ENCODE data around the gene HERC6. TPM values are rescaled to one million over a fixed set of nuclear protein-coding genes. Genes with fewer than 3 reads are reported as not detected.

HERC6 gene
- total RNA-seq, 1 donor from 2014 or later, result 14.5 TPM

DNA sequence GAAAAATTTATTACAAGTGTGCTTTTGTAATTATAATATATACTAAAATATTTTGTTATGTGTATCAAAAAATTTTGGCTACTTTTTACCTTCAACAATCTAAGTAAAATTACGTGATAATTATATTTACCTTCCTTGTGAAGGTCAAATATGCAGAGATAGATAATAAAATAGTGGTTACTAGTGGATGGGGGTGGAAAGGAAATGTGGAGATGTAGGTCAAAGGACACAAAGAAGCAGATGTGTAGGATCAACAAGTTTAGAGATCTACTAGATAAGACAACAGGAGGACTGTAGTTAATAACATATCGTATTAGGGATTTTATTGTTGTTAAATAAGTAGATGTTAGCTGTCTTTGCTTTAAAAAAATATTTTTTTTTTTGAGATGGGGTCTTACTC, 99.6 kb downstream of the HERC6 start:
- H3K9me3 ChIP-seq, result no peaks in the 10 kb centered on the region
- no peak for DNase-seq (ENCODE audit: extremely low spot score in 2 of 2)
- intact Hi-C loops (cut with DNase I), result no loop called here
- H3K27ac ChIP-seq, result no peak overlapping the region
- no peak for TF ChIP-seq POLR2AphosphoS5 (IDR thresholded peaks at IDR 0.05; ENCODE audit: insufficient read depth in 1 of 2, low read depth in 1 of 2)
- TF ChIP-seq POLR2A (IDR thresholded peaks at IDR 0.05), result no peak
- TF ChIP-seq, protein P1, sequence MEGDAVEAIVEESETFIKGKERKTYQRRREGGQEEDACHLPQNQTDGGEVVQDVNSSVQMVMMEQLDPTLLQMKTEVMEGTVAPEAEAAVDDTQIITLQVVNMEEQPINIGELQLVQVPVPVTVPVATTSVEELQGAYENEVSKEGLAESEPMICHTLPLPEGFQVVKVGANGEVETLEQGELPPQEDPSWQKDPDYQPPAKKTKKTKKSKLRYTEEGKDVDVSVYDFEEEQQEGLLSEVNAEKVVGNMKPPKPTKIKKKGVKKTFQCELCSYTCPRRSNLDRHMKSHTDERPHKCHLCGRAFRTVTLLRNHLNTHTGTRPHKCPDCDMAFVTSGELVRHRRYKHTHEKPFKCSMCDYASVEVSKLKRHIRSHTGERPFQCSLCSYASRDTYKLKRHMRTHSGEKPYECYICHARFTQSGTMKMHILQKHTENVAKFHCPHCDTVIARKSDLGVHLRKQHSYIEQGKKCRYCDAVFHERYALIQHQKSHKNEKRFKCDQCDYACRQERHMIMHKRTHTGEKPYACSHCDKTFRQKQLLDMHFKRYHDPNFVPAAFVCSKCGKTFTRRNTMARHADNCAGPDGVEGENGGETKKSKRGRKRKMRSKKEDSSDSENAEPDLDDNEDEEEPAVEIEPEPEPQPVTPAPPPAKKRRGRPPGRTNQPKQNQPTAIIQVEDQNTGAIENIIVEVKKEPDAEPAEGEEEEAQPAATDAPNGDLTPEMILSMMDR (IDR thresholded peaks at IDR 0.05), result no peak
- peaks cover 0 to 3% of the 10 kb centered on the region in 2 donors for H3K36me3 ChIP-seq
- no peaks in the 10 kb centered on the region for H3K27me3 ChIP-seq
- no peak overlapping the region for H3K4me3 ChIP-seq
- H3K4me1 ChIP-seq, result no peaks in the 10 kb centered on the region

DNA sequence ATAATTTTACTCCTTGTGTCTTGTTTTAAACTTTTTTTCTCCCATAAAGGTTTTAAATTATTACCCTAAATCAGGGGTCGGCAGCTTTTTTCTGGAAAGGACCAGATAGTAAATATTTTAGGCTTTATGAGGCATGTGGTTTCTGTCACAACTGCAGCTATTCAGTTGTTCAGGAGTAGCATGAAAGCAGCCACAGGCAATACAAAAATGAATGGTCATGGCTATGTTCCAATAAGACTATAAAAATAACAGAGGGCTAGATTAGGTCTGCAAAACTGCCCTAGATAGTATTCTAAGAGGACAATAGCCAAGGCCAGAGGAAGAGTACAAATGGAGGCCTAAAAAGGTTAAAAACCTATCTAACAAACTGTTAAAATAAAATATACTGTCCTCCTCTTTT, 102.9 kb downstream of the HERC6 start:
- Histone ChIP-seq H3K36me3 (peaks cover 0 to 3% of the 10 kb centered on the region in 2 donors), H3K4me3 (no peak overlapping the region), H3K27me3 (no peaks in the 10 kb centered on the region), H3K4me1 (no peaks in the 10 kb centered on the region), H3K27ac (no peak overlapping the region), H3K9me3 (no peaks in the 10 kb centered on the region)
- TF ChIP-seq POLR2AphosphoS5 (IDR thresholded peaks at IDR 0.05; ENCODE audit: insufficient read depth in 1 of 2, low read depth in 1 of 2) (no peak), POLR2A (IDR thresholded peaks at IDR 0.05) (no peak)
- TF ChIP-seq, protein P1 (IDR thresholded peaks at IDR 0.05), result no peak
- DNase-seq (ENCODE audit: extremely low spot score in 2 of 2), result no peak
- intact Hi-C loops (cut with DNase I), result no loop called here

DNA sequence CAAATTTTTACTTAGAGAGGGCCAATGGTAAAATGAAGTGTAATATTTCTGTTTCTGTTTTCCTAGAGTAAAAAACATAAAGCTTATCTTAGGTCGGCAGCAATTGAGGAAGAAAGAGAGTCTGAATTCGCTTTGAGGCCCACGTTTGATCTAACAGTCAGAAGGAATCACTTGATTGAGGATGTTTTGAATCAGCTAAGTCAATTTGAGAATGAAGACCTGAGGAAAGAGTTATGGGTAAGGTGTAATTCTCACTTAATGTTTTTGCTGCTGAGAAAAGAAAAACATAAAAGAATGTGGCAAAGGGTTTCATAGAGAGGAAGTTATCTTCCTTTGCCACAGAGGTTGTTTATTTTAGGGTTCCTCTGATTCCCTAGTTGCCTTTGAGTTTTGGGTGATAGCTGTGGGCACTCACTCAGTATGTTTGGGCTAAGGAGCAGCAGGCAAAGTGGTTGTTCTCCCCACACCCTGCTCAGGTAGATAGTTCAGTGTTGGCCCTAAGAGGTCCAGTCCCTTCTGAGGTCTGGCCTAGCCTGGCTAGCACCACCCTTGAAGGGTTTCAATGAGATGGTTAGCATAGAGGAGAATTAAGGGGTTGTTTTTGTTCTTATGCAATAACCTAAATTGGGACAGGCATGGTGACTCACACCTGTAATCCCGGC, 110.6 kb downstream of the HERC6 start:
- Histone ChIP-seq H3K27ac (no peak overlapping the region), H3K36me3 (peaks cover 0 to 5% of the 10 kb centered on the region in 2 donors), H3K4me3 (no peak overlapping the region), H3K9me3 (no peaks in the 10 kb centered on the region), H3K4me1 (no peaks in the 10 kb centered on the region), H3K27me3 (no peaks in the 10 kb centered on the region)
- intact Hi-C loops (cut with DNase I), result no loop called here
- no peak for DNase-seq (ENCODE audit: extremely low spot score in 2 of 2)
- no peak for TF ChIP-seq POLR2AphosphoS5 (IDR thresholded peaks at IDR 0.05; ENCODE audit: insufficient read depth in 1 of 2, low read depth in 1 of 2)
- TF ChIP-seq POLR2A (IDR thresholded peaks at IDR 0.05), result no peak
- TF ChIP-seq, protein P1 (IDR thresholded peaks at IDR 0.05), result no peak

Small RNA genes lying within 50 kb of the gene (small RNA-seq; reads per million reads assigned to genes)
- gene RF00019, result not detected

Other genes starting within 250 kb of the HERC6 start
- gene ABCG2, start 220.2 kb upstream of the HERC6 start, total RNA-seq, result 7.4 TPM
- 22.8 TPM for gene PPM1K, start 94.3 kb upstream of the HERC6 start, total RNA-seq
- 5.4 TPM for gene HERC5, start 78.3 kb downstream of the HERC6 start, total RNA-seq
- gene PYURF, start 144.9 kb downstream of the HERC6 start, total RNA-seq, result 121 TPM
- gene HERC3, start 213.6 kb downstream of the HERC6 start, total RNA-seq, result 32.9 TPM